OCI-M2 (cell line): ENCODE measurements around the gene SUSD3.

ENCODE experiments used
- DNase-seq: peaks from one replicate; lab custom pipeline; 2025; ENCODE audit not compliant: unreplicated experiment; lab: John Stamatoyannopoulos, UW

Gene SUSD3

GRCh38 chr9:93121316-93122241 is 63.1 kb downstream of the SUSD3 start:
- no peak for DNase-seq

- DNase-seq: no peak
Measured at GRCh38 chr9:93122721-93123221, 64.3 kb downstream of the SUSD3 start.

GRCh38 chr9:93123561-93124283 is 65.2 kb downstream of the SUSD3 start:
- DNase-seq: no peak

GRCh38 chr9:93124793-93125192 is 66.3 kb downstream of the SUSD3 start:
- DNase-seq: no peak

- no peak for DNase-seq
Measured at GRCh38 chr9:93125331-93125894, 66.9 kb downstream of the SUSD3 start.

- DNase-seq: no peak
Measured at GRCh38 chr9:93126151-93126781, 67.8 kb downstream of the SUSD3 start.

- no peak for DNase-seq
Measured at GRCh38 chr9:93126825-93127368, 68.4 kb downstream of the SUSD3 start.

- DNase-seq: no peak
Measured at GRCh38 chr9:93127395-93127911, 69.0 kb downstream of the SUSD3 start.

- DNase-seq: no peak
Measured at GRCh38 chr9:93128011-93128714, 69.7 kb downstream of the SUSD3 start.

GRCh38 chr9:93128715-93129224 is 70.3 kb downstream of the SUSD3 start:
- DNase-seq: no peak

- no peak for DNase-seq
Measured at GRCh38 chr9:93129286-93129685, 70.8 kb downstream of the SUSD3 start.

- no peak for DNase-seq
Measured at GRCh38 chr9:93129691-93130500, 71.4 kb downstream of the SUSD3 start.

GRCh38 chr9:93130861-93131481 is 72.5 kb downstream of the SUSD3 start:
- no peak for DNase-seq

- DNase-seq: no peak
Measured at GRCh38 chr9:93131599-93132286, 73.2 kb downstream of the SUSD3 start.

GRCh38 chr9:93132287-93132927 is 73.9 kb downstream of the SUSD3 start:
- DNase-seq: no peak

GRCh38 chr9:93132946-93133680 is 74.6 kb downstream of the SUSD3 start:
- no peak for DNase-seq

GRCh38 chr9:93133681-93134014 is 75.1 kb downstream of the SUSD3 start:
- no peak for DNase-seq
